HepG2 (cell line): ENCODE results near the gene PRKCE. TPM values are rescaled to one million over a fixed set of nuclear protein-coding genes. Genes with fewer than 3 reads are reported as not detected.

ENCODE experiments used
- ATAC-seq: fragments of 200-7000 bp; cut with Tn5 transposase; 3 replicates; pipeline ENCODE4 v1.9.1; 2020; ENCODE audit warnings: mild to moderate bottlenecking, moderate library complexity
- BruUV-seq: library from RNA; stranded (reverse); fragments of 400-500 nt; replicated peaks from 2 replicates; lab custom pipeline; 2021; lab: Mats Ljungman, UMichigan
- CTCF ChIA-PET: fragments of 300-600 bp; formaldehyde crosslinking; extraction: SDS; loops from one replicate; lab custom pipeline; 2021; ENCODE audit warnings: low total read pairs, inconsistent platforms, low intra/inter-chr PET ratio; lab: Yijun Ruan, JAX
- POLR2A ChIA-PET: fragments of 350-600 bp; sonication (Branson Sonifier 250); formaldehyde crosslinking; loops from one replicate; lab custom pipeline; 2020; ENCODE audit warnings: antibody characterized with exemption, inconsistent platforms; lab: Yijun Ruan, JAX
- DNase-seq: peaks from one replicate; pipeline ENCODE4 v3.0.0-alpha.2; 2015; ENCODE audit warnings: low spot score
- FAIRE-seq: peaks from 3 replicates; lab custom pipeline; 2011; peaks lifted over from hg19 to GRCh38; lab: Jason Lieb, UNC
- H2AFZ ChIP-seq: one replicate; pipeline ENCODE4 v1.6.1; 2011; ENCODE audit warnings: low read length, inconsistent platforms
- H3K27ac ChIP-seq: fragments of 300-600 bp; 3 replicates; pipeline ENCODE4 v1.8.0; 2011; ENCODE audit warnings: mixed run types, mild to moderate bottlenecking, mixed read lengths, low read length, inconsistent platforms; ENCODE audit not compliant: insufficient read depth; ENCODE audit errors: extremely low read length
- H3K27me3 ChIP-seq, 2 experiments: fragments of 200-600 bp in 1 of 2; 2 replicates in 1 of 2; 3 replicates in 1 of 2; pipeline versions ENCODE4 v1.6.0 to v1.8.0; 2011; ENCODE audit warnings: low read length in 2 of 2, mild to moderate bottlenecking in 2 of 2, moderate library complexity in 2 of 2, inconsistent platforms in 1 of 2; ENCODE audit not compliant: insufficient read depth in 2 of 2, control insufficient read depth in 1 of 2
- H3K36me3 ChIP-seq, 2 experiments: fragments of 200-600 bp in 1 of 2; replicated peaks in 1 of 2; 2 replicates in 1 of 2; 3 replicates in 1 of 2; pipeline versions ENCODE4 v1.5.1 to v1.8.0; 2011; ENCODE audit warnings: low read length in 2 of 2, inconsistent platforms in 1 of 2; ENCODE audit not compliant: insufficient read depth in 2 of 2, control insufficient read depth in 1 of 2
- H3K4me1 ChIP-seq: 2 replicates; pipeline ENCODE4 v1.5.1; 2012; ENCODE audit warnings: low read length, inconsistent platforms; ENCODE audit not compliant: insufficient read depth
- H3K4me2 ChIP-seq: 2 replicates; pipeline ENCODE4 v1.6.0; 2011; ENCODE audit warnings: low read depth, low read length, inconsistent platforms
- H3K4me3 ChIP-seq, 3 experiments: fragments of 200-600 bp in 1 of 3; sonication (generic), shearing (Covaris generic) in 1 of 3; replicated peaks in 1 of 3; 2 replicates each; pipeline ENCODE4 v1.5.1; 2011 to 2016; ENCODE audit warnings: low read length in 3 of 3, inconsistent platforms in 2 of 3, low read depth in 2 of 3, mild to moderate bottlenecking in 2 of 3, control low read depth in 1 of 3, mixed read lengths in 1 of 3; ENCODE audit not compliant: insufficient read depth in 1 of 3
- H3K79me2 ChIP-seq: one replicate; pipeline ENCODE4 v1.6.1; 2011; ENCODE audit warnings: low read length, inconsistent platforms; ENCODE audit not compliant: insufficient read depth
- H3K9ac ChIP-seq: 2 replicates; pipeline ENCODE4 v1.6.0; 2011; ENCODE audit warnings: mild to moderate bottlenecking, low read depth, low read length, inconsistent platforms; ENCODE audit not compliant: insufficient read depth
- H3K9me3 ChIP-seq: 2 replicates; pipeline ENCODE4 v1.5.1; 2012; ENCODE audit warnings: mild to moderate bottlenecking, low read length
- H4K20me1 ChIP-seq: 2 replicates; pipeline ENCODE4 v1.6.0; 2011; ENCODE audit warnings: inconsistent platforms, mild to moderate bottlenecking, low read length, moderate library complexity; ENCODE audit not compliant: insufficient read depth
- ARNTL ChIP-seq: sonication (generic); formaldehyde crosslinking; IDR thresholded peaks from 2 replicates; pipeline ENCODE4 v1.4.0; 2020; ENCODE audit warnings: mild to moderate bottlenecking, missing genetic modification reagents
- HBP1 ChIP-seq: IDR thresholded peaks from 2 replicates; pipeline ENCODE4 v1.6.1; 2016; ENCODE audit warnings: low read depth, control low read depth
- HMG20B ChIP-seq: conservative IDR thresholded peaks from 2 replicates; pipeline ENCODE4 v1.6.1; 2016; ENCODE audit warnings: missing genetic modification reagents, missing compliant biosample characterization
- ZHX2 ChIP-seq, 2 experiments: sonication (generic) in 1 of 2; formaldehyde crosslinking in 1 of 2; IDR thresholded peaks; 2 replicates each; pipeline versions ENCODE4 v1.6.1 to v1.9.0; 2014 to 2022; ENCODE audit warnings: antibody characterized with exemption in 1 of 2, borderline replicate concordance in 1 of 2, inconsistent platforms in 1 of 2, low read depth in 1 of 2, missing genetic modification reagents in 1 of 2
- ZNF101 ChIP-seq: sonication (generic); formaldehyde crosslinking; IDR thresholded peaks from 2 replicates; pipeline ENCODE4 v1.4.0; 2020; ENCODE audit warnings: mild to moderate bottlenecking, low read depth, missing genetic modification reagents, borderline replicate concordance
- ZNF124 ChIP-seq: sonication (generic); formaldehyde crosslinking; IDR thresholded peaks from 2 replicates; pipeline ENCODE4 v1.4.0; 2020; ENCODE audit warnings: missing genetic modification reagents
- ZNF160 ChIP-seq: sonication (generic); formaldehyde crosslinking; IDR thresholded peaks from 2 replicates; pipeline ENCODE4 v1.8.0; 2022; ENCODE audit warnings: mild to moderate bottlenecking, inconsistent platforms, missing genetic modification reagents
- ZNF230 ChIP-seq: sonication (generic); formaldehyde crosslinking; IDR thresholded peaks from 2 replicates; pipeline ENCODE4 v1.4.0; 2020; ENCODE audit warnings: mild to moderate bottlenecking, missing genetic modification reagents
- ZNF280B ChIP-seq: sonication (generic); formaldehyde crosslinking; IDR thresholded peaks from 2 replicates; pipeline ENCODE4 v1.5.0; 2020; ENCODE audit warnings: missing genetic modification reagents, mild to moderate bottlenecking, borderline replicate concordance
- ZNF607 ChIP-seq: sonication (generic); formaldehyde crosslinking; IDR thresholded peaks from 2 replicates; pipeline ENCODE4 v1.5.1; 2020; ENCODE audit warnings: missing genetic modification reagents, mild to moderate bottlenecking, borderline replicate concordance
- ZSCAN9 ChIP-seq: IDR thresholded peaks from 2 replicates; pipeline ENCODE4 v1.6.1; 2016; ENCODE audit warnings: borderline replicate concordance
- ZUFSP ChIP-seq: sonication (generic); formaldehyde crosslinking; IDR thresholded peaks from 2 replicates; pipeline ENCODE4 v1.9.0; 2021; ENCODE audit warnings: missing genetic modification reagents, mild to moderate bottlenecking, borderline replicate concordance
- WGBS: methylation state at CpG from one replicate; pipeline ENCODE4 v1.1.6; 2017; ENCODE audit warnings: low lambda C conversion rate; 5-methylcytosine and 5-hydroxymethylcytosine counted together
- in situ Hi-C: cut with HindIII; loops from 2 replicates; pipeline ENCODE4 v1.10.0; 2017; ENCODE audit warnings: low pct_unique_long_range_greater_than_20kb; ENCODE audit not compliant: extremely low pct_ligation_motif_present
- intact Hi-C: fragments of 100-400 bp; cut with micrococcal nuclease; formaldehyde crosslinking; loops from one replicate; pipeline ENCODE4 v1.10.0; 2022; ENCODE audit not compliant: unreplicated experiment
- polyA plus RNA-seq, 8 experiments: library from polyadenylated mRNA; depleted of rRNA in 3 of 8; stranded (reverse) in 7 of 8; unstranded in 1 of 8; fragments of >200 nt; fragmentation: Illumina TruSeq in 4 of 8; extraction: Trizol in 4 of 8; gene quantifications; 2 replicates each; pipeline versions ENCODE4 v1.2.1 to v1.2.3, GENCODE V29; 2011 to 2016; ENCODE audit warnings: low read depth in 4 of 8, missing spikeins in 1 of 8, mixed read lengths in 1 of 8; ENCODE audit not compliant: insufficient read depth in 1 of 8
- total RNA-seq, 5 experiments: library from RNA; depleted of rRNA; stranded (reverse); fragments of >200 nt; fragmentation: Illumina TruSeq; extraction: Trizol; gene quantifications; 2 replicates each; pipeline ENCODE4 v1.2.3, GENCODE V29; 2016; ENCODE audit warnings: low read depth in 1 of 5

PRKCE gene
- total and polyA plus RNA-seq, 2 of the 13 experiments (the other 11 are each of a cell fraction or from before 2014, with no cell fraction given), result 1.0 to 3.9 TPM

- in situ Hi-C loops, result no loop called here
- ChIA-PET POLR2A (no interaction called here), CTCF (no interaction called here)
- DNase-seq (no peak), FAIRE-seq (no peak), ATAC-seq (no peak)
- Histone ChIP-seq H3K27ac (no peak overlapping the region), H3K27me3 (no peaks in the 10 kb centered on the region; a peak in 2 of 5 replicates), H3K36me3 (no peaks in the 10 kb centered on the region), H3K4me3 (no peak overlapping the region), H4K20me1 (no peaks in the 10 kb centered on the region), H3K4me1 (no peaks in the 10 kb centered on the region), H3K4me2 (no peak overlapping the region), H3K9ac (no peak overlapping the region), H3K79me2 (no peaks in the 10 kb centered on the region), H3K9me3 (no peaks in the 10 kb centered on the region), H2AFZ (no peak overlapping the region)
- WGBS, result 54% methylated on average over 13 of the region's 14 CpGs
- BruUV-seq, result no TSS peak
- intact Hi-C loops, result no loop called here
- no peak for TF ChIP-seq HBP1 (CRISPR knock-in tag)
- no peak for TF ChIP-seq ZNF607
- TF ChIP-seq HMG20B, result no peak
- no peak for TF ChIP-seq ARNTL (CRISPR knock-in tag)
- no peak for TF ChIP-seq ZNF160 (CRISPR knock-in tag)
- TF ChIP-seq ZNF101 (CRISPR knock-in tag), result no peak
- TF ChIP-seq ZUFSP (CRISPR knock-in tag), result no peak
- TF ChIP-seq ZNF230 (CRISPR knock-in tag), result no peak
- TF ChIP-seq ZHX2 (IDR thresholded peaks at IDR 0.05; ENCODE audit: low read depth), result no peak
- TF ChIP-seq ZHX2 (CRISPR knock-in tag; IDR thresholded peaks at IDR 0.05; ENCODE audit: borderline replicate concordance), result no peak
- TF ChIP-seq ZNF280B (CRISPR knock-in tag), result no peak
- TF ChIP-seq ZSCAN9, result no peak
- TF ChIP-seq ZNF124 (CRISPR knock-in tag), result no peak
Observed at GRCh38 chr2:45839508-45840251, 188.2 kb downstream of the PRKCE start.
